ENCODE results near the gene MED31.
"Not testable (repeated sequence)": the region's sequence is repeated elsewhere in the genome, so short reads cannot be mapped to it uniquely, and the experiment has no call there.

Gene MED31

DNA sequence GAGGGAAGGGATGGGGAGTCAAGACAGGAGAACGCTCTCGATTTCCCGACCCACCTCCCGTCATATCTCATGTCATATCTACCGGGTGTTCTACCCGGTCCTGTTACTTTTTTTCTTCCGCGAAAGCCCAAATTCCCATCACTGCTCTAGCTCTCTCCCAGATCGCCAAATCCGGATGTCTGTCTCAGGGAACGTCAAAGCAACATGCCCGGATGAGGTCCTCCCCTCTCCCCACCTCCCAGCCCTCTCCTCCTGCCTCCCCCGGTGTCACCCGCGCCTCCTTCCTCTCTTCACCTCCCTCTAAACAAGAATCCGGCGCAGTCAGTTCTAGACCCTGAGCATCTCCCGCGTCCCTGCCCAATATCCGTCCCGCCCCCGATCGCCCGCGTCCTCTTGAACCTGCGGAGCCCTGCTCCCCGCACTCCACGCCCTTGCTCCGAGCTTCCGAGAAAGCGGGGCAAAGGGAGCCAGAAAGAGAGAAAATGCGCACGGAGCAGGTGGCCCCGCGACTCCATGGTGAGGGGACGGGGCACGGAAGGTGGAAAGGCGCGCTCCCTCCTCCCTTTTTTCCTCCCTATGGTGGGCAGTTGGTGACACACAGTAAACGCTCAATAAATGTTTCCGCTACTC lies 4.4 kb upstream of the MED31 start:
- DNase-seq (ENCODE audit: low read depth in 2 of 2), result not testable (repeated sequence)

DNA sequence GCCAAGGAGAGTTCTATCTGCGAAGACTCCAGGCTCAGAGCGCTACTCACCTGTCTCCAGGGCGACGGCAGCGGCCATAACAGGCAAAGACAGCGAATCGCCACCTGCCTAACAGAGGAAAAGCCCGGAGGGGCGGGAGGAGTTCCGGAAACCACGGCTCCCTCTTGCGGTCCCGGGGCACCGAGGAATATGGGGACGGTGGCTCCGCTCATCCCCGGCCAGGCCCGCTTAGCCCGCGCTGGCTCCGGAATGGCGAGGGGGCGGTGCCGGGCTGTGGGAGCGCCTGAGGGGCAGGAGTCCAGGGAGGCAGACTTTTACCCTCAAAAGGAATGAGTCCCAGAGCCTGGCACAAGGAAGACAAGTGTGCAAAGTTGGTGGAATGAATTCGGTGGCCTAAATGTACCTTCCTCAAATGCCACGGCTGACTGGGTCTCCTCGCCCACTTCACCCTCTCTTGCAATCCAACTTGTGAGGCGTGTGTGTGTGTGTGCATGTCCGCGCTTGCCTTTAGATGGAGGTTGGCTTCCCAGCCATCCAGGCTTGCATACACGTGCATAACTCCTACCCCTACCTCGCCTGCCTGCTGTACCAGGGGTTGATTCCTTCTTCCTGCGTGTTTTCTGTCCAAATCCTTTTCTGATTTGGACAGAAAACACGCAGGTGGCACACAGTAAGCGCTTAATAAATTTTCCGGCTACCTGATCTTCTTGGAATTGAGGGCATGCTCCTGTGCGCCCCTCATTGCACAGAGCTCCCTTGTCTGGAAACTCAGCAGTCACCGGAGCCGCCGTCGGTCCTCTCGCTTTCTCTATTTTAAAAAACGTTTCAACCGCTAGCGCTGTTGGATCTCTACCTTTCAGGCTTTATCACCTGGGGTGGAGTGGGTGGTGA lies 3.7 kb upstream of the MED31 start:
- no peak for DNase-seq (ENCODE audit: low read depth in 2 of 2)

DNA sequence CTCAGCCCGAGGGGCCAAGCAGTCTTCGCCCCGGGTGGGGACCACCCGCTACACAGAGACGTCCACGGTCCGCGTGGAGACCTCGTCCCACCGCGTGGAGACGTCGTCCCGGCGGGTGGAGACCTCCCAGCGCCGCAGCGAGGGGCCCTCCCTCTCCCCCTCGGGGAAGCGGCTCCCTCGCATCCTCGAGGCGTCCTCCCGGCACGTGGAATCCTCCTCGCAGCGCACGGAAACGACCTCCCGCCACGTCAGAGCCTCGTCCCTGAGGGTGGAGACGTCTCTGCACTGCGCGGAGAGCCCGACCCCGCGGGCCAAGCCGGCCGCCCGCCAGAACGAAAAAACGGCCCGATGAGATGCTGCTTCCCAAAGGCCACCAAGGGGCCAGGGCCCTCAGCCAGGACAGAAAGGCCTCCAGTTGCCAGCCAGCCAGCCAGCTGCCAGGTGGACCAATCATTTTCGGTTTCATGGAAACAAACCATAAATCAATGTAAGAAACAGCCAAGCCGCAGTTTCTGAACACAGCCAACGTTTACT lies 581 bp upstream of the MED31 start:
- no peak for DNase-seq (ENCODE audit: low read depth in 2 of 2)

DNA sequence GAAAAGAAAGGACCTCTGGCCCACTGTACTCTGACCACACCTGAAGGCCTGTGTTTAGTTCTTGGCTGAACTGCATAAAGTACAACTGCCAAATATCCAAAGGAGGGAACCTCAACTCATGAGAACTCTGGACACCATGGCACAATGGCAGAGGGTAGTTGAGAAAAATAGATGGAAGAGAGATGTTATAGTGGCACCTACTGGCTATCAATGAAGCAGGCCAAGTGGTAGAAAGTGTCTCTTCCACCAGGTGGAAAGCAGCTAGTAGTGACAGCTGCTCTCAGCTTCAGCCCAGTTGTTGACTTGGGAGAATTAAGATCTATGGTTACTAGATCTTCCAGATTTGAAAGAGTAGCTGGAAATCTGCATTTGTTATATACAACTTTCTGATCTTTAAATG lies 3.2 kb downstream of the MED31 start:
- no peak for DNase-seq (ENCODE audit: low read depth in 2 of 2)

DNA sequence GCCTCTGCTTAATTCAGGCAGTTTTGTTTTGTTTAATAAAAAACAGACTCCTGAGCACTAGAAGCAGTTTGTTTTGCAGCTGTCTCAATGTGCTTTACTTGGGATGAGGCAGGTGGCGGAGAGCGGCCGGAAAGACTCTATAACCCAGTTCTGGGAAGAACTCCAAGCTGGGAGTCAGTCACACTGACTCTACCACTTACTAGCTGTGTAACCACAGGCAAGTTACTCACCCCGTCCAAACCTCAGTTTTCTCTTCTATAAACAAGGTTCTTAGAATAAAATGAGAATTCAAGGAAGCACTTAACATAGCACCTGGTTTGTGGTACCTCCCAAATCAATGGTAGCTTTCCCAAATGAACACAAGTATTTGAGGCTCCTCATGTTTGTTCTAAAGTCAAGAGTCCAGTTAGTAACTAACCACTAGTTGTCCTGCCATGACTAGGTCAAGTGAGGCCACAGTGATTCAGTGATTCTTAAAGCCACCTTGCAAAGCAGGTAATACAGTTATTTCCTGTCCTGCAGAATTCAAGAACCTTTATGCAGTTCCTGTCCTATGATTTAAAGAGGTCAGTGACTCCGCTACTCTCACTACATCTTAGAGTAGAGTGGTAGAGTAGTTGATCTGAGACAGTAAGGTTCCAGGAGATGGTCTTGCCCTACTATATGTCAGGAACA lies 7.8 kb downstream of the MED31 start:
- no peak for DNase-seq (ENCODE audit: low read depth in 2 of 2)

DNA sequence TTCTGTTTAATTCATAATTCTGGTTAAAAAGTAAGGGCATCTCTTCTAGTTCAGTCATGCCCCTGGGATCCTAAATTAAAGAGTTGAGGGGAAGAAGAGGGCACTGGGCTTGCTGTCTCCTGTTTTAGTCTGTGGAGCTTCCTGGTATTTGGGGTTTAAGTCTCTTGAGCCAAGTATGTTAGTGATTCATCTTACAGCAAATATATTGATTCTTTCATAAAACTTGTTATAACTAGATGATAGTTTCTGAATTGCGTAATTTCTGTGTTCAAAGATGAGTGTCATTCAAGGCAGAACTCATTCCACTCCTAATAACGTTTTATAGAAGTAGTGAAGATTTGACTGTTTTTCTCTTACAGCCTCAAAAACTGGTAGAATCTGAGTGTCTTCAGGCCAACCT lies 8.8 kb downstream of the MED31 start:
- DNase-seq (ENCODE audit: low read depth in 2 of 2), result no peak

DNA sequence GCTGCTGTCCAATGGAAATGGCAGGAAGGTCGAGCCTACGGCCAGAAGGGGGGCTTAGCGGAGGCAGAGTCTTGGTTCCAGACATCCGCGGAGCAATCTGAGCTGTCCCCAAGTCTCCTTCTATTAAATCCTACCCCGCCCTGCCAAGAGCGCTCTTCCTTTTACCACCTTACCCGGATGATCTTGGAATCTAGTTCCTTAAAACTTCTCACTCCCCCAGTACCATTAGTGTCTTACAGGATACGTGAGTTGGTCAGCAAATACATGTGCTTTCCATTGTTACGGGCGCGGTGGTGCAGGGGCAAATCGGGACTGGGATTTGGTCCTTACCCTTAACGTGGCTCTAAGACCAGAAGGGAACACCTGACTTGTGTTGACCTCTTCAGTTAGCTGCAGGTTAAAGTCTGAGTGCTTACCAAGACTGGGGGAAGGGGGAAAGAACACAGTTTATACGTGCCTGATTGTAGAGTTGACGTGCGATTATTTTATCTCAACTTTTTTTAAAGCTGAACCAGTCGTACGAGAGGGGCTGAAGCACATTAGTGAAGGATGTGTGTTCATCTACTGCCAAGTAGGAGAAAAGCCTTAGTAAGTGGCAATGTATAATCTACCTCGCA lies 10.1 kb downstream of the MED31 start:
- no peak for DNase-seq (ENCODE audit: low read depth in 2 of 2)

DNA sequence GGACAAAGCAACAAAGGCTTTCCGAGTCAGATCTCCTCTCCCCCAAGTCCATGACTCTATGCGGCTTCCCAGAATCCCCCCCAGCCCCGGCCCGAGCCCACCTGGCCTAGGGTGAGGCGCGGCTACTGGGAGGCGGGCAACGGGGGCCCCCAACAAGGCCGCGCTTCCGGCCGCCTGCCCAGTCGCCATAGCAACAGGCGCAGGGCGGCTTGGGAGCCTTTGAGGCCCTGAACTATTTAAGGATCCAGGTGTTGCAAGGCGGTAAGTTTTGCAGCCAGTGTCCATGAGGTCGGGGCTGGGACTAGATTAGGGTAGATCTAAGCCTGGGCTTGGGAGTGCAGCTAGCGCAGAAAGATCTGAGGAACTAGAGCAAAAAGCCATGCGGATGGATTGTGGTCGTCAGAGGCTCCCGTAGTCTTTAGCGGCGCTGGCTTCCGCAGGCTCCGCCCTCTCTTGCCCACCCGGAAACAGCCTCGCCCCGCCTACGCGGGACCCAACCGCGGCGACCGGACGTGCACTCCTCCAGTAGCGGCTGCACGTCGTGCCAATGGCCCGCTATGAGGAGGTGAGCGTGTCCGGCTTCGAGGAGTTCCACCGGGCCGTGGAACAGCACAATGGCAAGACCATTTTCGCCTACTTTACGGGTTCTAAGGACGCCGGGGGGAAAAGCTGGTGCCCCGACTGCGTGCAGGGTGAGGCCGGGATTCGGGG lies 10.7 kb downstream of the MED31 start, which contains the start of the genes KIAA0753 and TXNDC17:
KIAA0753 (minus strand) TSS at position 176 of the 711 bp plus-strand sequence. CDS start 5,608 bp downstream, outside the sequence.
TXNDC17 (plus strand) TSS at position 525 of the 711 bp plus-strand sequence; CDS start at position 548, 23 bp downstream.
- DNase-seq (ENCODE audit: low read depth in 2 of 2), result peak; percentile 83 to 85

DNA sequence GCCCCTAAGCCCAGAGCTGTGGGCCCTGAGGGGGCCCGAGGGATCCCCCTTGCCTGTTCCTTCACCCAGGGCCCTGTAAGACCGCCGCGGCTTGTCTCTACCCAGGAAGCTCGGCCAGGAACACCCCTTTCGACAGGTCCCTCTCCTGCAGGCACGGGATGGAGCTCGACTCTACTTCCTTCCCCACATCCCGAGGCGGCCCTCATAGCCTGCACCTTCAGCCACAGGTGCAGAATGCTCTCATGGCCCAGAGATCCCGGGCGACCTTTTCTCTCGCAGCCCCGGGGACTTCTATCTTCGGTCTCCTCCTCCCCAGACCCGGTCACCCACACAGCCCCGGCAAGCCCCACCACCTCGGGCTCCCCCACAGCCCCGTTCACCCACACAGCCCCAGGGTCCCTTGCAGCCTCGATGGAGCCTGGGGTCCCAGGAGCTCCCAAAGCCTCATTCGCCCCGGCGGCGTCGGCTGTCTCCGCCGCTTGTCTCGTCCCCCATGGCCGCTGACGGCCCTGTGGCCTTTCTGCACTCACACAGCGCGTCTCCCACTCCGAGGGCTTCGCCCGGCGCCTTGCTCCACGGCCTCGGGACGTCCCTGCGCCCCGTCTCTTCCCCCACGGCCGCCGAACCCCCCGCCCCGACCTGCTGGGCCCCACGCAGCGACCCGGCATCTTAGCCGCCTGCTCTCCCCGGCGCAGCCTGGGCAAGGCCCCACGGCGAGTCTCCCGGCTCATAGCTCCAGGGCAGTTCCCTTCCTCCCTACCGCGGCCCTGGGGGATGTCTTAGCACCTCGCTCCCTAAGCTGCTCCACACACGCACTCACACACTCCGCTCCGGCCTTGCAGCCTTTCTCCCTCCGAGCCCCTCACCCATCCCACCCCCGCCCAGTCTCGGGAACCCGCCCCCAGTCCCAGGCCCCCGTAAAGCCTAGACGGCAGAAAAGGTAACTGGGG lies 11.5 kb downstream of the MED31 start:
- DNase-seq (ENCODE audit: low read depth in 2 of 2), result no peak

DNA sequence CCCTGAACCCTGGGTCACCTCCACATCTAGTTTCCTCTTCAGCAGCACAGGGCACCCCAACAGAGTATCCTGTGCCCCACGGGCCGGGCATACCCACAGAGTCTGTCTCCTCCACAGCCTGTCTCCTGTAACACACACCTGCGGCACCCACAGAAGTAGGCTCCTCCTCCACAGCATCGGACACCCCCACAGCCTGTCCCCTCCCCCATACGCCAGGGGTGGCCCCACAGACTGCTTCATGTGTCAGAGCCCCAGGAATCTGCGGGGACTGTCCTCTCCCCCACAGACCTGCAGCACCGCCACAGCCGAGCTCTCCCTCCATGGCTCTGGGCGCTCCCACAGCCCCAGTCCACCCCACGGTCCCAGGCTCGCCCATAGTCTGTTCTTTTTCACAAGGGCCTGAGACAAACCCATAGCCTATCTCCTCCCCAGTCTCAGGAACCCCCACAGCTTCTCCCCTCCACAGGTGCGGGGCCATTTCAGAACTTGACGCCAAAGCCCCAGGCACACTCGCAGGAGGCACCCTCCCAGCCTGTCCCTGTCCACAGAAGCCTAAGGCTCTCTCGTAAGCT lies 12.3 kb downstream of the MED31 start:
- DNase-seq (ENCODE audit: low read depth in 2 of 2), result no peak

DNA sequence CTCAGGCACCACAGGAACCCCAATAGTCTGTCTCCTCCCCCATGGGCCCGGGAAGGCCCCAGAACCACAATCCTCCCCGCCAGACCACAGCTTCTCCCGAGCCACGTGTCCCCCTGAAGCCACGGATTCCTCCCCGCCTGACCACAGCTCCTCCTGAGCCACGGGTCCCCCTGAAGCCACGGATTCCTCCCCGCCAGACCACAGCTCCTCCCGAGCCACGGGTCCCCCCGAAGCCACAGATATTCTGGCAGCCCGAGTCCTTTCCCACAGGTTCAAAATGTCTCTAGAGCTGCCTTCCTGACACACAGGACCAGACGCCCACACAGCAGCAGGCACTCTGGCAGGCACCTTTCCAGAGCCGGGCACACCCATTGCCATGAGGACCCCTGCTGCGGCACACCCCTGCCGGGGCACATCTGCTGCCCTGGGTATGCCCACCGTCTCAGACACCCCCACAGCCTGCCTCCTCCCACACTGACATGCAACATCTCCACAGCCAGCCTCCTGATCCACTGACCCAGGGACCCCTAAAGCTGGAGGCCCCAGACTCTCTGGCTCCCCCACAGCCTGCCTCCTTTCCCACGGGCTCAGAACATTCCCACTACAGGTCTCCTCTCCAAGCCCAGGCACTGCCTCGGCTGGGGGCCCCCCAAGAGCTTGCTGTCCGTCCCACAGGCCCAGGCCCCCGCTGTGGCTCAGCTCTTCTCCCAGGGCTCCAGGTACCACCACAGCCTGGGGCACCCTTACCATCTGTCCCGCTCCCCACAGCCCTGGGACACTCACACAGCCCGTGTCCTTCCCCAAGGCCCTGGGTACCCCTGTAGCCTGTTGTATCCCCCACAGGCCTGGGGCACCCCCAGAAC lies 13.1 kb downstream of the MED31 start:
- no peak for DNase-seq (ENCODE audit: low read depth in 2 of 2)

DNA sequence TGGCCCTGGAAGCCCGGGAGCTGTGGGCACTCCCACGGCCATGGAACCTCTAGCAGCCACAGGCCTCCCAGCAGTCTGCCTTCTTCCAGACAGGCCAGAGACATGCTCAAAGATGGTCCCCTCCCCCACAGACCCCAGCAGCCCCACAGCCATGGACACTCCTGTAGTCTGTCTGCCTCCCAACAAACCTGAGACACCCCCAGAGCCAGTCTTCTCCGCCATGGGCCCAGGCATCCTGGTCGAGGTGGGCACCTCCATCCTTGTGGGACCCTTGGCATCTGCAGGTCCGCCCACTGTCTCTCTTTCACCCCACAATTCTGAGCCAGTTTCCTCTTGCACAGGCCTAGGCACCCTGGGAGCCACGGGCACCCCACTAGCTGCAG lies 14.0 kb downstream of the MED31 start:
- no peak for DNase-seq (ENCODE audit: low read depth in 2 of 2)

DNA sequence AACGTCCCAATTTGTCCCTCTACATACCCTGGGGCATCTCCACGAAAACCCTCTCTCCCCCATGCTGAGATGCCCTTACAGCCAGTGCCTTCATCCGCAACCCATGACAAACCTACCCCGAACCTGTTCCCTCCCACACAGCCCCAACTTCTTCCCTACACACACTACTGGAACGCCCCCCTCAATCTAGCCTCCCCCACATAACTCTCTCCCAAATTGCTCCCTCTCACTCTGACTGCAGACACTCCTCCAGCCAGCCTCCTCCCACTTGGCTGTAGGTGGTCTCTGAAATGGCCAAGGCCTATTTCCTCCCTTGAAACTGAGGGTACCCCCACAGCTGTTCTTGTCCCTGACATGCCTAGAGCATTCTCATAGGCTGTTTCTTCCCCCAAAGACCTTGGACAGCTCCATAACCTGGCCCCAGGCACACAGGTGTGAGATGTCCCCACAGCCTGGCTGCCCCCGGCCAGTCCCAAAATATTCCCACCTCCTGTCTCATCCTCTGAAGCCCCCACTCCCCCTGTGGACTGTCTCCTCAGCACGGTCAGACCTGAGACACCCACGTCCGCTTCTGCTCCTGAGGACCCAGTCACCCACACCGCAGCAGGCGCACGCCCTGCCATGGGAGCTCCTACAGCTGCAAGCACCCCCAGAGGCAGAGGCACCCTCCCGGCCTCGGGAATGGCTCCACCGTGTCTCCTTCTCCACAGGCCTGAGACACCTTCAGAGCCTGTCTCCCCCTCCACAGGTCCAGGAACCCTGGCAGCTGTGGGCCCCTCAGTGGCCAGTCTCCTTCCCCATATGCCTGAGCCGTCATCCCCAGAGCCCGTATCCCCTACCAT lies 14.6 kb downstream of the MED31 start:
- no peak for DNase-seq (ENCODE audit: low read depth in 2 of 2)

DNA sequence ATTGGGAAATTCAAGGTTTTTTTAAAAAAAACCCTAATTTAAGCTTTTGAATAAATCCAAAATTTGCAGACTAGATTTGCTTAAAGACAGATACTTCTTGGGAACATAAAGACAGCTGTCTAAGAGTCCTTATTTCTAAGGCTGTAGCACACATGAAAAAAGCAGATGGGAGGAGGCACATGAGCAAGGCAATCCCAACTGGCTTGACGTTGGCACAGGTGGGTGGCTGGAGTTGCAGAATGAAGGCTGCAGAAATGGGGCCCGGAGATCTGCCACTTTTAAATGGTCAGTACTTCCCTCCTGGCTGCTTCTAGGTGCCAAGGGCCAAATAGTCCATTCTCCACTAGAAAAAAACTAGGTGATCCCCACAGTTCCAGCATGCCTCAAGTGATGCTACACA lies 15.3 kb downstream of the MED31 start:
- no peak for DNase-seq (ENCODE audit: low read depth in 2 of 2)

DNA sequence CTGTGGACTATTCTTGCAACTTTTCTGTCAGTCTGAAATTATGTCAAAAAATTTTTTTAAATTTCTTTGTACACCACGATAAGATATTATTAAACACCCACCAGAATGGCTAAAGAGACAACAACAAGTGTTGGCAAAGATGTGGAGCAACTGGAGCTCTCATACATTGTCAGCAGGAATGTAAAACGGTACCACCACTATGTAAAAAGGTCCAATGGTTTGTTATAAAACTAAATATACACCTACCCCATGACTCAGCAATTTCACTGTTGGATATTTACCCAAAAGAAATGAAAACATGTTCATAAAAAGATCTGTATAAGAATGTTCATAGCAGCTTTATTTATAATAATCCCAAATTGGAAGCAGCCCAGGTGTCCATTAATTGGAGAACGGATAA lies 18.1 kb downstream of the MED31 start:
- no peak for DNase-seq (ENCODE audit: low read depth in 2 of 2)

DNA sequence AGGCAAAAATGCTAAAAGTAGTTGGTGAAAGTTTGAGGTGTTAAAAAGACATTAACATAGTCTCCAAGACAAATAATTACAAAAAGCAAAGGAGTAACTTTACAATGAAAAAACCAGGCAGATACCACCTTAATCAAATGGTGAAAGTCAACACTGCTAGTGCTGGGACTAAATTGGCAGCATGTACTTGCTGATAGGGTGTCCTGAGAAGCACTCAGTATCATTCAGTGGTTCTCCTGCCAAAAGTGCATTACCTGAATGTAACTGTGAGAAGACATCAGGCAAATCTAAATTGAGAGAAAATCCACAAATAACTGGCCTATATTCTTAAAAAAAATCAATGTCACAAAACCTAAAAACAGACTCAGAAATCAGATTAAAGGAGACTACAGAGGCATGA lies 18.9 kb downstream of the MED31 start:
- DNase-seq (ENCODE audit: low read depth in 2 of 2), result no peak

DNA sequence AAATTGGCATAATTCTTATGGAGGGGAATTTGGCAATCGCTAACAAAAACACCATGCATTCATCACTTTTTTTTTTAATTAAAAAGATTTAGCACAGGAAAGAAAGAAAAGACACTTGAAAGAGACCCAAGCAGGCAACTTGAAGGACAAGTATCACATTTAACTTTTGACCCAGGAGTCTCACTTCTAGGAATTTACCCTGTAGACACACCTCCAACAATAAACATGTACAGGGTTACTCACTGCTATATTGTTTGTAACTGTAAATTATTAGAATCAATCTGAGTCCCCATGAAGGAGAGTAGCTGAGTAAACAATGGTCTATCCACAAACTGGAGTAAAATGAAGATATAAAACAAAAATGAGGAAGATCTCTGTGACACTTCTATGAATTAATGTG lies 21.0 kb downstream of the MED31 start:
- DNase-seq (ENCODE audit: low read depth in 2 of 2), result no peak

DNA sequence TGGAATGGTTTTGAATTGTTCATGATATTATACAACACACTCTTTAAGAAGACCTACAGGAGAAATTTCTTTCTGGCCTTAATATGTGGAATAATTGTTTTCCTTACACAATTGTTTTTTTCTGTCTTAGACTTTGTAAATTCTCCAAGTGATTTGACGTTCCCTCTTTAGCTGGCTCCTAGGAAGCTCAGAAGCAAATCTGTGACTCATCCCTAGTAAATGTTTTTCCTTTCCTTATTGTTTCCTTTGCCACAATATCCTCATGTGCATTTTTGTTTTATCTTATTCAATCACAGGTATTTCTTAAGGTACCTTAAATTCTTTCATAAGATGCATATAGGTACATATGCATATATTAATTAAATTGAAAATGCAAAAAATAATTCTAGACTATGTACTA lies 24.4 kb downstream of the MED31 start:
- DNase-seq (ENCODE audit: low read depth in 2 of 2), result no peak
